ENCODE results near the gene CYP2D6. TPM values are rescaled to one million over a fixed set of nuclear protein-coding genes. Genes with fewer than 3 reads are reported as not detected.

CYP2D6 gene
- total RNA-seq, 6 donors from 2014 or later = 0.46 to 4.2 (median 1.9) TPM

- ATAC-seq (ENCODE audit: low FRiP score in 2 of 2) = no peak
- Histone ChIP-seq H3K9me3 (no peaks in the 10 kb centered on the region), H3K36me3 (peaks cover 0 to 23% (median 11%) of the 10 kb centered on the region in 4 donors), H3K27ac (no peak overlapping the region), H3K27me3 (no peaks in the 10 kb centered on the region), H3K4me3 (no peak overlapping the region), H3K4me1 (peaks cover 0 to 17% (median 13%) of the 10 kb centered on the region in 4 donors)
- TF ChIP-seq EP300 (IDR thresholded peaks at IDR 0.05) = no peak
- DNase-seq = no peak
- WGBS, 2 donors = 83 to 87% methylated on average over 5 of the region's 5 CpGs
Observed at GRCh38 chr22:42171417-42171816, 40.8 kb upstream of the CYP2D6 start.

- H3K4me3 ChIP-seq = no peak overlapping the region
- TF ChIP-seq EP300 (IDR thresholded peaks at IDR 0.05) (no peak), POLR2A (IDR thresholded peaks at IDR 0.05) (no peak), POLR2AphosphoS5 (IDR thresholded peaks at IDR 0.05) (no peak), CTCF (IDR thresholded peaks at IDR 0.05) (no peak)
- WGBS, 2 donors = 68 to 78% methylated on average over 5 of the region's 5 CpGs
- H3K27me3 ChIP-seq = no peaks in the 10 kb centered on the region
- peaks cover 0 to 26% (median 12%) of the 10 kb centered on the region in 4 donors for H3K36me3 ChIP-seq
- peaks cover 0 to 17% (median 9%) of the 10 kb centered on the region in 4 donors for H3K4me1 ChIP-seq
- DNase-seq (no peak), ATAC-seq (ENCODE audit: low FRiP score in 2 of 2) (no peak)
- no peak overlapping the region for H3K27ac ChIP-seq
- no peaks in the 10 kb centered on the region for H3K9me3 ChIP-seq
Observed at GRCh38 chr22:42170946-42171345, 40.3 kb upstream of the CYP2D6 start.

GRCh38 chr22:42169055-42169469 is 38.5 kb upstream of the CYP2D6 start:
- ATAC-seq (ENCODE audit: low FRiP score in 2 of 2) (peak; percentile 71 to 75), DNase-seq (peak in 1 of 2 donors; percentile 67)
- no peaks in the 10 kb centered on the region for H3K27me3 ChIP-seq
- peak; percentile 57 to 88 (median 75) for TF ChIP-seq CTCF (IDR thresholded peaks at IDR 0.05)
- no peak for TF ChIP-seq POLR2A (IDR thresholded peaks at IDR 0.05)
- H3K4me3 ChIP-seq = no peak overlapping the region
- 59 to 71% methylated on average over 7 of the region's 7 CpGs for WGBS, 2 donors
- no peaks in the 10 kb centered on the region for H3K9me3 ChIP-seq
- H3K36me3 ChIP-seq = peaks cover 0 to 36% (median 13%) of the 10 kb centered on the region in 4 donors
- H3K27ac ChIP-seq = no peak overlapping the region
- H3K4me1 ChIP-seq = peaks cover 0 to 15% (median 8%) of the 10 kb centered on the region in 4 donors

GRCh38 chr22:42168476-42168875 is 37.9 kb upstream of the CYP2D6 start:
- DNase-seq = no peak
- no peak for ATAC-seq (ENCODE audit: low FRiP score in 2 of 2)
- Histone ChIP-seq H3K9me3 (no peaks in the 10 kb centered on the region), H3K27ac (no peak overlapping the region), H3K4me1 (peaks cover 0 to 12% (median 2%) of the 10 kb centered on the region in 4 donors), H3K4me3 (no peak overlapping the region), H3K27me3 (no peaks in the 10 kb centered on the region), H3K36me3 (peaks cover 0 to 36% (median 13%) of the 10 kb centered on the region in 4 donors)
- 95% methylated on average over 15 of the region's 15 CpGs for WGBS, 2 donors
- no peak for TF ChIP-seq EP300 (IDR thresholded peaks at IDR 0.05)
- no peak for TF ChIP-seq POLR2AphosphoS5 (IDR thresholded peaks at IDR 0.05)
- no peak for TF ChIP-seq CTCF (IDR thresholded peaks at IDR 0.05)
- TF ChIP-seq POLR2A (IDR thresholded peaks at IDR 0.05) = no peak

- DNase-seq (no peak), ATAC-seq (ENCODE audit: low FRiP score in 2 of 2) (no peak)
- H3K9me3 ChIP-seq = no peaks in the 10 kb centered on the region
- 79 to 83% methylated on average over 10 of the region's 10 CpGs for WGBS, 2 donors
- no peaks in the 10 kb centered on the region for H3K4me1 ChIP-seq
- no peak overlapping the region for H3K4me3 ChIP-seq
- H3K27ac ChIP-seq = no peak overlapping the region
- TF ChIP-seq POLR2AphosphoS5 (IDR thresholded peaks at IDR 0.05) = no peak
- no peak for TF ChIP-seq EP300 (IDR thresholded peaks at IDR 0.05)
- H3K36me3 ChIP-seq = peaks cover 0 to 39% (median 12%) of the 10 kb centered on the region in 4 donors
- H3K27me3 ChIP-seq = no peaks in the 10 kb centered on the region
Observed at GRCh38 chr22:42167066-42167465, 36.5 kb upstream of the CYP2D6 start.

- Histone ChIP-seq H3K4me1 (no peaks in the 10 kb centered on the region), H3K9me3 (no peaks in the 10 kb centered on the region), H3K4me3 (no peak overlapping the region), H3K27ac (no peak overlapping the region), H3K27me3 (no peaks in the 10 kb centered on the region), H3K36me3 (peaks cover 0 to 39% (median 10%) of the 10 kb centered on the region in 4 donors)
- no peak for DNase-seq
- ATAC-seq (ENCODE audit: low FRiP score in 2 of 2) = no peak
- TF ChIP-seq CTCF (IDR thresholded peaks at IDR 0.05) (no peak), EP300 (IDR thresholded peaks at IDR 0.05) (no peak), POLR2AphosphoS5 (IDR thresholded peaks at IDR 0.05) (no peak), POLR2A (IDR thresholded peaks at IDR 0.05) (no peak)
- WGBS, 2 donors = 91 to 94% methylated on average over 2 to 5 of the region's 5 CpGs
Observed at GRCh38 chr22:42164901-42165300, 34.3 kb upstream of the CYP2D6 start.
